HG02852 (cell line): ENCODE measurements around the gene CXCR4.
"Not testable (repeated sequence)": the region's sequence is repeated elsewhere in the genome, so short reads cannot be mapped to it uniquely, and the experiment has no call there.

Experiments used
- ATAC-seq: cut with Tn5 transposase; IDR thresholded peaks from one replicate; pipeline ENCODE4 v1.9.1; 2021; ENCODE audit warnings: mild to moderate bottlenecking, moderate library complexity; ENCODE audit not compliant: unreplicated experiment

Gene CXCR4

GRCh38 chr2:136115183-136115761, 2.7 kb downstream of the CXCR4 start:
- no peak for ATAC-seq

- ATAC-seq, result no peak
Observed at GRCh38 chr2:136114382-136114781, 3.6 kb downstream of the CXCR4 start.

GRCh38 chr2:136113209-136113971, 4.6 kb downstream of the CXCR4 start:
- no peak for ATAC-seq

- ATAC-seq, result no peak
Observed at GRCh38 chr2:136112317-136113208, 5.4 kb downstream of the CXCR4 start.

GRCh38 chr2:136111711-136112110, 6.2 kb downstream of the CXCR4 start:
- ATAC-seq, result no peak

- ATAC-seq, result no peak
Observed at GRCh38 chr2:136110526-136110925, 7.4 kb downstream of the CXCR4 start.

- no peak for ATAC-seq
Observed at GRCh38 chr2:136108463-136108862, 9.5 kb downstream of the CXCR4 start.

GRCh38 chr2:136107051-136108033, 10.6 kb downstream of the CXCR4 start:
- peak; percentile 73 for ATAC-seq

- ATAC-seq, result no peak
Observed at GRCh38 chr2:136106505-136106904, 11.4 kb downstream of the CXCR4 start.

- no peak for ATAC-seq
Observed at GRCh38 chr2:136104977-136105376, 13.0 kb downstream of the CXCR4 start.

GRCh38 chr2:136101042-136101441, 16.9 kb downstream of the CXCR4 start:
- no peak for ATAC-seq

GRCh38 chr2:136098441-136098840, 19.5 kb downstream of the CXCR4 start:
- ATAC-seq, result no peak

GRCh38 chr2:136093583-136093982, 24.4 kb downstream of the CXCR4 start:
- ATAC-seq, result no peak

GRCh38 chr2:136091899-136092298, 26.1 kb downstream of the CXCR4 start:
- ATAC-seq, result no peak

GRCh38 chr2:136087901-136088460, 30.0 kb downstream of the CXCR4 start:
- ATAC-seq, result not testable (repeated sequence)

GRCh38 chr2:136086253-136087016, 31.5 kb downstream of the CXCR4 start:
- ATAC-seq, result no peak

- ATAC-seq, result no peak
Observed at GRCh38 chr2:136085453-136086209, 32.3 kb downstream of the CXCR4 start.

- ATAC-seq, result no peak
Observed at GRCh38 chr2:136081582-136082210, 36.3 kb downstream of the CXCR4 start.
